ENCODE measurements around the gene OTOP2.

- no peak for TF ChIP-seq POLR2A (IDR thresholded peaks at IDR 0.05; ENCODE audit: low read depth, low read length)
- TF ChIP-seq POLR2AphosphoS5 (IDR thresholded peaks at IDR 0.05; ENCODE audit: low read depth, low read length) = no peak
- TF ChIP-seq PAX5 (IDR thresholded peaks at IDR 0.05; ENCODE audit: insufficient read depth, low read length, severe bottlenecking) = no peak
- no peak for TF ChIP-seq TAF1 (IDR thresholded peaks at IDR 0.05; ENCODE audit: low read depth, low read length)
- TF ChIP-seq SPI1 (IDR thresholded peaks at IDR 0.05; ENCODE audit: low read depth, low read length) = no peak
These were observed 17.1 kb upstream of the OTOP2 start for GRCh38 chr17:74907012-74907411.

Measured in GM12891 (cell line).